GM23338 (cell line): ENCODE measurements around the gene PLBD2. TPM values are rescaled to one million over a fixed set of nuclear protein-coding genes. Genes with fewer than 3 reads are reported as not detected.

ENCODE experiments used
- ATAC-seq: fragments of 200-7000 bp; cut with Tn5 transposase; 3 replicates; pipeline ENCODE4 v1.9.1; 2020
- DNase-seq: peaks from one replicate; pipeline ENCODE4 v3.0.0-alpha.2; 2015; ENCODE audit warnings: low spot score
- H2AFZ ChIP-seq: fragments of 200-600 bp; sonication (generic); 2 replicates; pipeline ENCODE4 v1.8.0; 2016; ENCODE audit warnings: antibody characterized with exemption, mild to moderate bottlenecking, moderate library complexity
- H3F3A ChIP-seq: fragments of 200-600 bp; sonication (generic); replicated peaks from 2 replicates; pipeline ENCODE4 v1.8.0; 2017; ENCODE audit warnings: antibody characterized with exemption, mixed run types, low read depth
- H3K27ac ChIP-seq: fragments of 200-600 bp; sonication (generic); 2 replicates; pipeline ENCODE4 v1.6.1; 2016; ENCODE audit warnings: low read depth
- H3K27me3 ChIP-seq: fragments of 200-600 bp; sonication (generic); 2 replicates; pipeline ENCODE4 v1.8.0; 2016; ENCODE audit warnings: mild to moderate bottlenecking, mixed run types, moderate library complexity; ENCODE audit not compliant: insufficient read depth
- H3K36me3 ChIP-seq: fragments of 200-600 bp; sonication (generic); 2 replicates; pipeline ENCODE4 v1.8.0; 2016; ENCODE audit warnings: mild to moderate bottlenecking; ENCODE audit not compliant: insufficient read depth
- H3K4me1 ChIP-seq: fragments of 200-600 bp; sonication (generic); 2 replicates; pipeline ENCODE4 v1.8.0; 2016; ENCODE audit warnings: mild to moderate bottlenecking, moderate library complexity; ENCODE audit not compliant: insufficient read depth
- H3K4me2 ChIP-seq: fragments of 200-600 bp; sonication (generic); 2 replicates; pipeline ENCODE4 v1.7.1; 2017; ENCODE audit warnings: mixed run types
- H3K4me3 ChIP-seq: fragments of 200-600 bp; sonication (generic); 2 replicates; pipeline ENCODE4 v1.6.1; 2016; ENCODE audit warnings: mixed run types
- H3K79me2 ChIP-seq: fragments of 200-600 bp; sonication (generic); replicated peaks from 2 replicates; pipeline ENCODE4 v1.8.0; 2017; ENCODE audit warnings: mild to moderate bottlenecking; ENCODE audit not compliant: insufficient read depth
- H3K9me2 ChIP-seq: fragments of 200-600 bp; sonication (generic); 2 replicates; pipeline ENCODE4 v1.8.0; 2017; ENCODE audit not compliant: insufficient read depth
- H4K20me1 ChIP-seq: fragments of 200-600 bp; sonication (generic); replicated peaks from 2 replicates; pipeline ENCODE4 v1.8.0; 2017; ENCODE audit warnings: mild to moderate bottlenecking; ENCODE audit not compliant: insufficient read depth
- H3K27ac Mint-ChIP-seq: 2 replicates; pipeline ENCODE4 v1.8.0; 2020; ENCODE audit warnings: inconsistent platforms, mild to moderate bottlenecking, moderate library complexity, mixed read lengths
- H3K27me3 Mint-ChIP-seq: 3 replicates; pipeline ENCODE4 v1.8.0; 2022; ENCODE audit warnings: low read depth, mild to moderate bottlenecking, moderate library complexity, mixed read lengths, inconsistent platforms; ENCODE audit not compliant: insufficient read depth, poor library complexity
- H3K36me3 Mint-ChIP-seq: 3 replicates; pipeline ENCODE4 v1.8.0; 2021; ENCODE audit warnings: low read depth, mild to moderate bottlenecking, inconsistent platforms, moderate library complexity, mixed read lengths
- H3K4me1 Mint-ChIP-seq: 3 replicates; pipeline ENCODE4 v1.8.0; 2020; ENCODE audit warnings: mild to moderate bottlenecking, inconsistent platforms, mixed read lengths
- H3K4me3 Mint-ChIP-seq: 3 replicates; pipeline ENCODE4 v1.8.0; 2021; ENCODE audit warnings: moderate library complexity, mild to moderate bottlenecking, inconsistent platforms, mixed read lengths
- H3K9me3 Mint-ChIP-seq: 3 replicates; pipeline ENCODE4 v1.8.0; 2020; ENCODE audit warnings: moderate library complexity, mild to moderate bottlenecking, inconsistent platforms, mixed read lengths
- CREB1 ChIP-seq: fragments of 250-450 bp; sonication (Bioruptor Pico); IDR thresholded peaks from 2 replicates; pipeline ENCODE4 v1.5.0; 2020; ENCODE audit warnings: low read depth, mild to moderate bottlenecking, moderate library complexity
- CTCF ChIP-seq, 2 experiments: fragments of 200-600 bp in 1 of 2; sonication (generic) in 1 of 2; conservative IDR thresholded peaks; 2 replicates each; pipeline versions ENCODE4 v1.5.1 to v1.6.1; 2016 to 2017; ENCODE audit warnings: antibody characterized with exemption in 2 of 2, low read depth in 2 of 2, mild to moderate bottlenecking in 2 of 2, moderate library complexity in 1 of 2
- EZH2 ChIP-seq: fragments of 200-600 bp; sonication (generic); IDR thresholded peaks from one replicate; pipeline ENCODE4 v1.8.0; 2017; ENCODE audit warnings: antibody characterized with exemption, mild to moderate bottlenecking, low read depth; ENCODE audit not compliant: unreplicated experiment
- EZH2phosphoT487 ChIP-seq: fragments of 200-600 bp; sonication (generic); IDR thresholded peaks from one replicate; pipeline ENCODE4 v1.8.1; 2018; ENCODE audit warnings: antibody characterized with exemption; ENCODE audit not compliant: unreplicated experiment
- JUNB ChIP-seq: IDR thresholded peaks from one replicate; pipeline ENCODE4 v1.6.1; 2016; ENCODE audit warnings: antibody characterized with exemption; ENCODE audit not compliant: unreplicated experiment
- NANOG ChIP-seq: IDR thresholded peaks from 2 replicates; pipeline ENCODE4 v1.6.1; 2016; ENCODE audit warnings: antibody characterized with exemption, borderline replicate concordance
- POLR2AphosphoS5 ChIP-seq: IDR thresholded peaks from 2 replicates; pipeline ENCODE4 v1.6.1; 2016; ENCODE audit warnings: antibody characterized with exemption, low read depth
- REST ChIP-seq: IDR thresholded peaks from one replicate; pipeline ENCODE4 v1.6.1; 2018; ENCODE audit warnings: antibody characterized with exemption; ENCODE audit not compliant: unreplicated experiment
- STAT1 ChIP-seq: IDR thresholded peaks from one replicate; pipeline ENCODE4 v1.6.1; 2016; ENCODE audit warnings: antibody characterized with exemption; ENCODE audit not compliant: unreplicated experiment
- ZNF114 ChIP-seq: fragments of 250-450 bp; sonication (Bioruptor Pico); IDR thresholded peaks from 2 replicates; pipeline ENCODE4 v1.5.0; 2020; ENCODE audit warnings: mild to moderate bottlenecking, moderate library complexity
- ZNF331 ChIP-seq: fragments of 250-450 bp; sonication (Bioruptor Pico); IDR thresholded peaks from 2 replicates; pipeline ENCODE4 v1.5.0; 2020; ENCODE audit warnings: low read depth, mild to moderate bottlenecking, moderate library complexity
- polyA plus RNA-seq: library from polyadenylated mRNA; unstranded; fragments of >200 nt; fragmentation: Nextera tagmentation; extraction: Ambion mirVana; gene quantifications from 2 replicates; pipeline ENCODE4 v1.2.1, GENCODE V29; 2016
- total RNA-seq: library from RNA; depleted of rRNA; stranded (reverse); fragments of >200 nt; shearing (Covaris generic); gene quantifications from 2 replicates; pipeline ENCODE4 v1.2.3, GENCODE V29; 2014
- TF ChIP-seq, protein P1 (sequence below): IDR thresholded peaks from 2 replicates; pipeline ENCODE4 v1.6.1; 2016; ENCODE audit warnings: antibody characterized with exemption
- TF ChIP-seq, protein P2 (sequence below): fragments of 250-450 bp; sonication (Bioruptor Pico); IDR thresholded peaks from 2 replicates; pipeline ENCODE4 v1.5.0; 2020; ENCODE audit warnings: mild to moderate bottlenecking, moderate library complexity

Gene PLBD2
- total and polyA plus RNA-seq, 2 experiments from 2014 or later = 10.2 to 37.1 TPM

- DNase-seq (no peak), ATAC-seq (no peak)
- Histone ChIP-seq H4K20me1 (no peaks in the 10 kb centered on the region), H3K4me3 (no peak overlapping the region), H3K79me2 (no peaks in the 10 kb centered on the region), H3K4me2 (no peak overlapping the region), H3K9me2 (no peaks in the 10 kb centered on the region), H3K27ac (no peak overlapping the region), H3K27me3 (peaks cover 10% of the 10 kb centered on the region), H2AFZ (no peak overlapping the region), H3K4me1 (peaks cover 5% of the 10 kb centered on the region; the same call in 1 of the 2 replicates), H3K36me3 (no peaks in the 10 kb centered on the region; the same call in 1 of the 2 replicates), H3F3A (no peaks in the 10 kb centered on the region)
- H3K27ac Mint-ChIP-seq = no peak overlapping the region
- peaks cover 19% of the 10 kb centered on the region for H3K36me3 Mint-ChIP-seq
- no peaks in the 10 kb centered on the region for H3K9me3 Mint-ChIP-seq
- TF ChIP-seq ZNF114 (CRISPR knock-in tag) (no peak), POLR2AphosphoS5 (no peak), REST (no peak), CREB1 (CRISPR knock-in tag) (no peak), CTCF (conservative IDR thresholded peaks at IDR 0.05; ENCODE audit: low read depth in 2 of 2) (no peak), EZH2phosphoT487 (no peak), EZH2 (no peak), ZNF331 (CRISPR knock-in tag) (no peak), NANOG (no peak), JUNB (no peak), STAT1 (no peak)
- TF ChIP-seq, protein P1, sequence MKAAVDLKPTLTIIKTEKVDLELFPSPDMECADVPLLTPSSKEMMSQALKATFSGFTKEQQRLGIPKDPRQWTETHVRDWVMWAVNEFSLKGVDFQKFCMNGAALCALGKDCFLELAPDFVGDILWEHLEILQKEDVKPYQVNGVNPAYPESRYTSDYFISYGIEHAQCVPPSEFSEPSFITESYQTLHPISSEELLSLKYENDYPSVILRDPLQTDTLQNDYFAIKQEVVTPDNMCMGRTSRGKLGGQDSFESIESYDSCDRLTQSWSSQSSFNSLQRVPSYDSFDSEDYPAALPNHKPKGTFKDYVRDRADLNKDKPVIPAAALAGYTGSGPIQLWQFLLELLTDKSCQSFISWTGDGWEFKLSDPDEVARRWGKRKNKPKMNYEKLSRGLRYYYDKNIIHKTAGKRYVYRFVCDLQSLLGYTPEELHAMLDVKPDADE = no peak
- TF ChIP-seq, protein P2, sequence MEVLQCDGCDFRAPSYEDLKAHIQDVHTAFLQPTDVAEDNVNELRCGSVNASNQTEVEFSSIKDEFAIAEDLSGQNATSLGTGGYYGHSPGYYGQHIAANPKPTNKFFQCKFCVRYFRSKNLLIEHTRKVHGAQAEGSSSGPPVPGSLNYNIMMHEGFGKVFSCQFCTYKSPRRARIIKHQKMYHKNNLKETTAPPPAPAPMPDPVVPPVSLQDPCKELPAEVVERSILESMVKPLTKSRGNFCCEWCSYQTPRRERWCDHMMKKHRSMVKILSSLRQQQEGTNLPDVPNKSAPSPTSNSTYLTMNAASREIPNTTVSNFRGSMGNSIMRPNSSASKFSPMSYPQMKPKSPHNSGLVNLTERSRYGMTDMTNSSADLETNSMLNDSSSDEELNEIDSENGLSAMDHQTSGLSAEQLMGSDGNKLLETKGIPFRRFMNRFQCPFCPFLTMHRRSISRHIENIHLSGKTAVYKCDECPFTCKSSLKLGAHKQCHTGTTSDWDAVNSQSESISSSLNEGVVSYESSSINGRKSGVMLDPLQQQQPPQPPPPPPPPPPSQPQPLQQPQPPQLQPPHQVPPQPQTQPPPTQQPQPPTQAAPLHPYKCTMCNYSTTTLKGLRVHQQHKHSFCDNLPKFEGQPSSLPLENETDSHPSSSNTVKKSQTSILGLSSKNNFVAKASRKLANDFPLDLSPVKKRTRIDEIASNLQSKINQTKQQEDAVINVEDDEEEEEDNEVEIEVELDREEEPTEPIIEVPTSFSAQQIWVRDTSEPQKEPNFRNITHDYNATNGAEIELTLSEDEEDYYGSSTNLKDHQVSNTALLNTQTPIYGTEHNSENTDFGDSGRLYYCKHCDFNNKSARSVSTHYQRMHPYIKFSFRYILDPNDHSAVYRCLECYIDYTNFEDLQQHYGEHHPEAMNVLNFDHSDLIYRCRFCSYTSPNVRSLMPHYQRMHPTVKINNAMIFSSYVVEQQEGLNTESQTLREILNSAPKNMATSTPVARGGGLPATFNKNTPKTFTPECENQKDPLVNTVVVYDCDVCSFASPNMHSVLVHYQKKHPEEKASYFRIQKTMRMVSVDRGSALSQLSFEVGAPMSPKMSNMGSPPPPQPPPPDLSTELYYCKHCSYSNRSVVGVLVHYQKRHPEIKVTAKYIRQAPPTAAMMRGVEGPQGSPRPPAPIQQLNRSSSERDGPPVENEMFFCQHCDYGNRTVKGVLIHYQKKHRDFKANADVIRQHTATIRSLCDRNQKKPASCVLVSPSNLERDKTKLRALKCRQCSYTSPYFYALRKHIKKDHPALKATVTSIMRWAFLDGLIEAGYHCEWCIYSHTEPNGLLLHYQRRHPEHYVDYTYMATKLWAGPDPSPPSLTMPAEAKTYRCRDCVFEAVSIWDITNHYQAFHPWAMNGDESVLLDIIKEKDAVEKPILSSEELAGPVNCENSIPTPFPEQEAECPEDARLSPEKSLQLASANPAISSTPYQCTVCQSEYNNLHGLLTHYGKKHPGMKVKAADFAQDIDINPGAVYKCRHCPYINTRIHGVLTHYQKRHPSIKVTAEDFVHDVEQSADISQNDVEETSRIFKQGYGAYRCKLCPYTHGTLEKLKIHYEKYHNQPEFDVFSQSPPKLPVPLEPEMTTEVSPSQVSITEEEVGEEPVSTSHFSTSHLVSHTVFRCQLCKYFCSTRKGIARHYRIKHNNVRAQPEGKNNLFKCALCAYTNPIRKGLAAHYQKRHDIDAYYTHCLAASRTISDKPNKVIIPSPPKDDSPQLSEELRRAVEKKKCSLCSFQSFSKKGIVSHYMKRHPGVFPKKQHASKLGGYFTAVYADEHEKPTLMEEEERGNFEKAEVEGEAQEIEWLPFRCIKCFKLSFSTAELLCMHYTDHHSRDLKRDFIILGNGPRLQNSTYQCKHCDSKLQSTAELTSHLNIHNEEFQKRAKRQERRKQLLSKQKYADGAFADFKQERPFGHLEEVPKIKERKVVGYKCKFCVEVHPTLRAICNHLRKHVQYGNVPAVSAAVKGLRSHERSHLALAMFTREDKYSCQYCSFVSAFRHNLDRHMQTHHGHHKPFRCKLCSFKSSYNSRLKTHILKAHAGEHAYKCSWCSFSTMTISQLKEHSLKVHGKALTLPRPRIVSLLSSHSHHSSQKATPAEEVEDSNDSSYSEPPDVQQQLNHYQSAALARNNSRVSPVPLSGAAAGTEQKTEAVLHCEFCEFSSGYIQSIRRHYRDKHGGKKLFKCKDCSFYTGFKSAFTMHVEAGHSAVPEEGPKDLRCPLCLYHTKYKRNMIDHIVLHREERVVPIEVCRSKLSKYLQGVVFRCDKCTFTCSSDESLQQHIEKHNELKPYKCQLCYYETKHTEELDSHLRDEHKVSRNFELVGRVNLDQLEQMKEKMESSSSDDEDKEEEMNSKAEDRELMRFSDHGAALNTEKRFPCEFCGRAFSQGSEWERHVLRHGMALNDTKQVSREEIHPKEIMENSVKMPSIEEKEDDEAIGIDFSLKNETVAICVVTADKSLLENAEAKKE (CRISPR knock-in tag) = no peak
- H3K27me3 Mint-ChIP-seq = peaks cover 25% of the 10 kb centered on the region
- no peak overlapping the region for H3K4me3 Mint-ChIP-seq
- peaks cover 4% of the 10 kb centered on the region; the same call in 2 of the 3 replicates for H3K4me1 Mint-ChIP-seq
These were observed 27.9 kb upstream of the PLBD2 start for GRCh38 chr12:113330505-113330904.
